ENCODE results near the gene PRRG1.

Gene PRRG1

DNA sequence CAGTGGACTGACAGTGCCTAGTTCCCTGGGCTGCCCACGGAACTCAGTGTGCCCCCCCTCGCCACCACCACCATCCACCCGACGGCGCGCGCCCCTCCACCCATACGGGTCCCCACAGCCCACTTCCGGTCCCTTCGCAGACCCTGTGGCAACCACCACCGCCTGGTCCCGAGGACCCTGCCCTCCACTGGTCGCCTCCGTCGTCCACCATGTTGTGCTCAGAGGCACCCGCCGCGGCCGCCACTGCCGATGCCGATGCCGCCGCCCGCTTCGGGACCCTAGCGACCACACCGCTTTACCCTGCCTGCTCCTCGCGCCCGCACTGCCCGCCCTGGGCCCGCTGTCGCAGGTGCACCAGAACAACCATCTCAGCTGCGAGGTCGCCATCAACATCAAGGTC is 155.8 kb downstream of the PRRG1 start:
- H3K9ac ChIP-seq (ENCODE audit: low read depth, low read length, poor library complexity, severe bottlenecking), result no peak overlapping the region
- no peaks in the 10 kb centered on the region for H4K20me1 ChIP-seq (ENCODE audit: insufficient read depth, low read length, poor library complexity, severe bottlenecking)
- no peak overlapping the region for H3K4me2 ChIP-seq (ENCODE audit: low read depth, low read length, poor library complexity, severe bottlenecking)
- no peaks in the 10 kb centered on the region for H3K4me1 ChIP-seq (ENCODE audit: insufficient read depth, low read length, poor library complexity, severe bottlenecking)
- H3F3A ChIP-seq (ENCODE audit: low read depth), result no peaks in the 10 kb centered on the region
- no peak overlapping the region for H3K4me3 ChIP-seq (ENCODE audit: low read length, poor library complexity, severe bottlenecking)
- H3K79me2 ChIP-seq (ENCODE audit: insufficient read depth, low read length), result no peaks in the 10 kb centered on the region
- H2AFZ ChIP-seq (ENCODE audit: low read length), result no peak overlapping the region
- H3K9me2 ChIP-seq (replicated peaks; ENCODE audit: low read depth, low read length), result no peaks in the 10 kb centered on the region
- TF ChIP-seq, protein P1, sequence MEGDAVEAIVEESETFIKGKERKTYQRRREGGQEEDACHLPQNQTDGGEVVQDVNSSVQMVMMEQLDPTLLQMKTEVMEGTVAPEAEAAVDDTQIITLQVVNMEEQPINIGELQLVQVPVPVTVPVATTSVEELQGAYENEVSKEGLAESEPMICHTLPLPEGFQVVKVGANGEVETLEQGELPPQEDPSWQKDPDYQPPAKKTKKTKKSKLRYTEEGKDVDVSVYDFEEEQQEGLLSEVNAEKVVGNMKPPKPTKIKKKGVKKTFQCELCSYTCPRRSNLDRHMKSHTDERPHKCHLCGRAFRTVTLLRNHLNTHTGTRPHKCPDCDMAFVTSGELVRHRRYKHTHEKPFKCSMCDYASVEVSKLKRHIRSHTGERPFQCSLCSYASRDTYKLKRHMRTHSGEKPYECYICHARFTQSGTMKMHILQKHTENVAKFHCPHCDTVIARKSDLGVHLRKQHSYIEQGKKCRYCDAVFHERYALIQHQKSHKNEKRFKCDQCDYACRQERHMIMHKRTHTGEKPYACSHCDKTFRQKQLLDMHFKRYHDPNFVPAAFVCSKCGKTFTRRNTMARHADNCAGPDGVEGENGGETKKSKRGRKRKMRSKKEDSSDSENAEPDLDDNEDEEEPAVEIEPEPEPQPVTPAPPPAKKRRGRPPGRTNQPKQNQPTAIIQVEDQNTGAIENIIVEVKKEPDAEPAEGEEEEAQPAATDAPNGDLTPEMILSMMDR (conservative IDR thresholded peaks at IDR 0.05; ENCODE audit: low read length), result no peak
- TF ChIP-seq EZH2phosphoT487 (IDR thresholded peaks at IDR 0.05; ENCODE audit: borderline replicate concordance), result no peak
- no peaks in the 10 kb centered on the region for H3K9me3 ChIP-seq (ENCODE audit: insufficient read depth, low read depth, low read length)
- no peaks in the 10 kb centered on the region for H3K27me3 ChIP-seq (ENCODE audit: insufficient read depth, low read length, poor library complexity, severe bottlenecking)
- no peaks in the 10 kb centered on the region for H3K36me3 ChIP-seq (ENCODE audit: insufficient read depth, low read length)

Measured in Loucy (cell line).